Spleen (tissue), 11 donors: ENCODE results near the gene LYZL1. TPM values are rescaled to one million over a fixed set of nuclear protein-coding genes. Genes with fewer than 3 reads are reported as not detected.

Experiments used
- DNase-seq: peaks from one replicate; pipeline ENCODE4 v3.0.0-alpha.2; 2020
- H3K27ac ChIP-seq, 8 donors: fragments of 200-600 bp; sonication (generic) in 7 of 8; 1 replicate in 4 of 8; 2 replicates in 4 of 8; pipeline versions ENCODE4 v1.5.0 to v1.8.0; 2016 to 2021; ENCODE audit warnings: inconsistent platforms in 4 of 8, mild to moderate bottlenecking in 4 of 8, moderate library complexity in 1 of 8
- H3K27me3 ChIP-seq, 7 donors: fragments of 200-600 bp; sonication (generic) in 6 of 7; replicated peaks in 1 of 7; 1 replicate in 4 of 7; 2 replicates in 3 of 7; pipeline versions ENCODE4 v1.5.0 to v1.8.0; 2016 to 2021; ENCODE audit warnings: inconsistent platforms in 3 of 7, mild to moderate bottlenecking in 1 of 7
- H3K36me3 ChIP-seq, 6 donors: fragments of 200-600 bp; sonication (generic) in 5 of 6; 1 replicate in 4 of 6; 2 replicates in 2 of 6; pipeline versions ENCODE4 v1.5.0 to v1.8.0; 2016 to 2021; ENCODE audit warnings: inconsistent platforms in 2 of 6
- H3K4me1 ChIP-seq, 6 donors: fragments of 200-600 bp; sonication (generic) in 5 of 6; 1 replicate in 3 of 6; 2 replicates in 3 of 6; pipeline versions ENCODE4 v1.5.0 to v1.8.0; 2016 to 2021; ENCODE audit warnings: inconsistent platforms in 3 of 6
- H3K4me3 ChIP-seq, 8 donors: fragments of 200-600 bp; sonication (generic) in 7 of 8; 1 replicate in 4 of 8; 2 replicates in 4 of 8; pipeline versions ENCODE4 v1.5.0 to v1.8.0; 2016 to 2021; ENCODE audit warnings: inconsistent platforms in 4 of 8, mild to moderate bottlenecking in 4 of 8, moderate library complexity in 2 of 8
- H3K9me3 ChIP-seq, 8 donors: fragments of 200-600 bp; sonication (generic) in 7 of 8; 1 replicate in 4 of 8; 2 replicates in 4 of 8; pipeline versions ENCODE4 v1.5.0 to v1.8.0; 2016 to 2021; ENCODE audit warnings: inconsistent platforms in 4 of 8
- CTCF ChIP-seq, 11 experiments: fragments of 200-600 bp in 7 of 11; fragments of 450-650 bp in 4 of 11; sonication (generic) in 4 of 11; IDR thresholded peaks in 8 of 11; conservative IDR thresholded peaks in 3 of 11; 1 replicate in 7 of 11; 2 replicates in 4 of 11; pipeline versions ENCODE4 v1.4.0 to v1.8.0; 2016 to 2021; ENCODE audit warnings: antibody characterized with exemption in 11 of 11, inconsistent platforms in 4 of 11, mild to moderate bottlenecking in 1 of 11
- POLR2A ChIP-seq, 3 donors: fragments of 450-650 bp; IDR thresholded peaks; one replicate each; pipeline ENCODE4 v1.5.1; 2017; ENCODE audit warnings: antibody characterized with exemption in 3 of 3, mild to moderate bottlenecking in 1 of 3
- POLR2AphosphoS5 ChIP-seq, 3 donors: sonication (generic); formaldehyde crosslinking; IDR thresholded peaks; one replicate each; pipeline ENCODE4 v1.5.1; 2017; ENCODE audit warnings: antibody characterized with exemption in 3 of 3
- WGBS, 5 donors: extraction: QIAGEN DNeasy Blood & Tissue Kit in 3 of 5; methylation state at CpG; one replicate each; pipeline versions ENCODE4 v1.1.5 to v1.1.7; 2013 to 2018; 5-methylcytosine and 5-hydroxymethylcytosine counted together
- intact Hi-C: fragments of 100-400 bp; cut with DNase I; formaldehyde crosslinking; loops from one replicate; pipeline ENCODE4 v1.15.0; 2023; ENCODE audit warnings: low total_unique reads
- polyA plus RNA-seq, 3 donors: library from polyadenylated mRNA; stranded (reverse); fragments of 200-250 nt; gene quantifications; one replicate each; pipeline ENCODE4 v1.2.1, GENCODE V29; 2013
- total RNA-seq, 7 donors: library from RNA; depleted of rRNA in 3 of 7; stranded (reverse); fragments of >200 nt in 3 of 7; fragmentation: NEBNext Ultra II Directional in 4 of 7; extraction: Animal tissue kit (Norgen Biotek cat#: 25700) in 4 of 7; gene quantifications; one replicate each; pipeline versions ENCODE4 v1.1.0 to v1.2.1, GENCODE V29; 2016 to 2021
- donor health status: healthy with polysubstance abuse.
- donor health status: DM: no; HTN: no; CAD: no; lungs with moderate emphysema.
- donor health status: DM: no; HTN: no; CAD: no.
- donor health status: Bipolar disorder and iron deficiency.
- donor health status: healthy.
- donor health status: DM: no; HTN: no; CAD: no.
- donor health status: DM: yes; HTN: yes; CAD: no.

The LYZL1 gene
- total and polyA plus RNA-seq, 10 donors: not detected

GRCh38 chr10:29266641-29267040 lies 22.2 kb upstream of the LYZL1 start:
- H3K36me3 ChIP-seq: no peaks in the 10 kb centered on the region
- peaks cover 0 to 10% (median 0%) of the 10 kb centered on the region in 7 donors for H3K27me3 ChIP-seq
- no peaks in the 10 kb centered on the region for H3K9me3 ChIP-seq
- H3K27ac ChIP-seq: no peak overlapping the region
- no peak overlapping the region for H3K4me3 ChIP-seq
- H3K4me1 ChIP-seq: no peaks in the 10 kb centered on the region
- 78 to 89% (median 85%) methylated on average over 8 of the region's 8 CpGs for WGBS, 5 donors
- DNase-seq: no peak
- intact Hi-C loops: no loop called here
- TF ChIP-seq CTCF (IDR thresholded peaks at IDR 0.05 in 8 of 11, conservative IDR thresholded peaks at IDR 0.05 in 3 of 11) (no peak), POLR2A (IDR thresholded peaks at IDR 0.05) (no peak), POLR2AphosphoS5 (IDR thresholded peaks at IDR 0.05) (no peak)

- no peak overlapping the region for H3K27ac ChIP-seq
- H3K9me3 ChIP-seq: no peaks in the 10 kb centered on the region
- TF ChIP-seq CTCF (IDR thresholded peaks at IDR 0.05 in 8 of 11, conservative IDR thresholded peaks at IDR 0.05 in 3 of 11): no peak
- no peak for TF ChIP-seq POLR2AphosphoS5 (IDR thresholded peaks at IDR 0.05)
- TF ChIP-seq POLR2A (IDR thresholded peaks at IDR 0.05): no peak
- intact Hi-C loops: no loop called here
- no peaks in the 10 kb centered on the region for H3K36me3 ChIP-seq
- H3K4me1 ChIP-seq: no peaks in the 10 kb centered on the region
- WGBS, 5 donors: 90 to 97% (median 96%) methylated on average over 6 of the region's 6 CpGs
- DNase-seq: no peak
- no peak overlapping the region for H3K4me3 ChIP-seq
- H3K27me3 ChIP-seq: no peaks in the 10 kb centered on the region
Observed at GRCh38 chr10:29268011-29268410, 20.9 kb upstream of the LYZL1 start.

- intact Hi-C loops: no loop called here
- no peak for DNase-seq
- Histone ChIP-seq H3K4me3 (no peak overlapping the region), H3K27ac (no peak overlapping the region), H3K4me1 (no peaks in the 10 kb centered on the region), H3K9me3 (no peaks in the 10 kb centered on the region), H3K36me3 (no peaks in the 10 kb centered on the region), H3K27me3 (no peaks in the 10 kb centered on the region)
- 86 to 90% (median 86%) methylated on average over 8 of the region's 8 CpGs for WGBS, 5 donors
- TF ChIP-seq POLR2A (IDR thresholded peaks at IDR 0.05) (no peak), POLR2AphosphoS5 (IDR thresholded peaks at IDR 0.05) (no peak), CTCF (IDR thresholded peaks at IDR 0.05 in 8 of 11, conservative IDR thresholded peaks at IDR 0.05 in 3 of 11) (no peak)
Observed at GRCh38 chr10:29269486-29269885, 19.4 kb upstream of the LYZL1 start.

GRCh38 chr10:29270883-29271282 lies 18.0 kb upstream of the LYZL1 start:
- intact Hi-C loops: no loop called here
- Histone ChIP-seq H3K4me3 (no peak overlapping the region), H3K27me3 (no peaks in the 10 kb centered on the region), H3K4me1 (no peaks in the 10 kb centered on the region), H3K9me3 (no peaks in the 10 kb centered on the region), H3K27ac (no peak overlapping the region), H3K36me3 (no peaks in the 10 kb centered on the region)
- no peak for DNase-seq
- no peak for TF ChIP-seq POLR2AphosphoS5 (IDR thresholded peaks at IDR 0.05)
- TF ChIP-seq CTCF (IDR thresholded peaks at IDR 0.05 in 8 of 11, conservative IDR thresholded peaks at IDR 0.05 in 3 of 11): no peak
- no peak for TF ChIP-seq POLR2A (IDR thresholded peaks at IDR 0.05)
